HepG2 (cell line): Measurements from ENCODE around the gene FGA. TPM values are rescaled to one million over a fixed set of nuclear protein-coding genes. Genes with fewer than 3 reads are reported as not detected.

Experiments
- ARNT2 ChIP-seq: sonication (generic); formaldehyde crosslinking; IDR thresholded peaks from 2 replicates; pipeline ENCODE4 v1.8.0; 2022; ENCODE audit warnings: mild to moderate bottlenecking, low read depth, missing genetic modification reagents, moderate library complexity
- ATF2 ChIP-seq: sonication (generic); formaldehyde crosslinking; IDR thresholded peaks from 2 replicates; pipeline ENCODE4 v1.4.0; 2020; ENCODE audit warnings: missing genetic modification reagents
- ATF7-NPFF ChIP-seq: sonication (generic); formaldehyde crosslinking; IDR thresholded peaks from 2 replicates; pipeline ENCODE4 v1.8.1; 2023; ENCODE audit warnings: mild to moderate bottlenecking, low read depth, missing genetic modification reagents, moderate library complexity
- DPF2 ChIP-seq: sonication (generic); formaldehyde crosslinking; IDR thresholded peaks from 2 replicates; pipeline ENCODE4 v1.4.0; 2020; ENCODE audit warnings: mild to moderate bottlenecking, low read depth, missing genetic modification reagents, borderline replicate concordance
- NFATC3 ChIP-seq: sonication (generic); formaldehyde crosslinking; IDR thresholded peaks from 2 replicates; pipeline ENCODE4 v1.5.1; 2020; ENCODE audit warnings: mild to moderate bottlenecking, missing genetic modification reagents
- NFIC ChIP-seq: IDR thresholded peaks from 2 replicates; pipeline ENCODE4 v1.6.1; 2012; ENCODE audit warnings: mild to moderate bottlenecking, low read length, inconsistent platforms
- NFKBIZ ChIP-seq: IDR thresholded peaks from 2 replicates; pipeline ENCODE4 v1.6.1; 2018; ENCODE audit warnings: missing genetic modification reagents, missing compliant biosample characterization
- NR3C1 ChIP-seq: sonication (generic); formaldehyde crosslinking; IDR thresholded peaks from 2 replicates; pipeline ENCODE4 v1.4.0; 2020; ENCODE audit warnings: missing genetic modification reagents
- PHF20 ChIP-seq: sonication (generic); formaldehyde crosslinking; IDR thresholded peaks from 2 replicates; pipeline ENCODE4 v1.5.0; 2020; ENCODE audit warnings: mild to moderate bottlenecking, missing genetic modification reagents
- PRDM10 ChIP-seq: sonication (generic); formaldehyde crosslinking; IDR thresholded peaks from 2 replicates; pipeline ENCODE4 v1.4.0; 2020; ENCODE audit warnings: low read depth, missing genetic modification reagents
- RAD21 ChIP-seq: fragments of 450-650 bp; formaldehyde crosslinking; IDR thresholded peaks from 2 replicates; pipeline ENCODE4 v1.5.0; 2020; ENCODE audit warnings: mild to moderate bottlenecking
- RCOR2 ChIP-seq: IDR thresholded peaks from 2 replicates; pipeline ENCODE4 v1.6.1; 2016; ENCODE audit warnings: missing biosample characterization, missing genetic modification reagents
- RFX5 ChIP-seq: IDR thresholded peaks from 2 replicates; pipeline ENCODE4 v1.6.1; 2011; ENCODE audit warnings: low read depth, low read length, improper control_type of control experiment
- SIX4 ChIP-seq: sonication (generic); formaldehyde crosslinking; IDR thresholded peaks from 2 replicates; pipeline ENCODE4 v1.4.0; 2020; ENCODE audit warnings: missing genetic modification reagents
- SPEN ChIP-seq: sonication (generic); formaldehyde crosslinking; IDR thresholded peaks from 2 replicates; pipeline ENCODE4 v1.5.1; 2020; ENCODE audit warnings: low read depth, mild to moderate bottlenecking, missing genetic modification reagents
- THAP7 ChIP-seq: sonication (generic); formaldehyde crosslinking; IDR thresholded peaks from 2 replicates; pipeline ENCODE4 v1.8.1; 2023; ENCODE audit warnings: mild to moderate bottlenecking, missing genetic modification reagents
- ZNF124 ChIP-seq: sonication (generic); formaldehyde crosslinking; IDR thresholded peaks from 2 replicates; pipeline ENCODE4 v1.4.0; 2020; ENCODE audit warnings: missing genetic modification reagents
- ZNF274 ChIP-seq: sonication (generic); formaldehyde crosslinking; IDR thresholded peaks from 2 replicates; pipeline ENCODE4 v1.5.1; 2020; ENCODE audit warnings: mild to moderate bottlenecking, missing genetic modification reagents
- ZNF33B ChIP-seq: sonication (generic); formaldehyde crosslinking; IDR thresholded peaks from 2 replicates; pipeline ENCODE4 v1.5.1; 2020; ENCODE audit warnings: mild to moderate bottlenecking, missing genetic modification reagents
- ZNF557 ChIP-seq: sonication (generic); formaldehyde crosslinking; IDR thresholded peaks from 2 replicates; pipeline ENCODE4 v1.4.0; 2020; ENCODE audit warnings: missing genetic modification reagents
- ZNF562 ChIP-seq: sonication (generic); formaldehyde crosslinking; IDR thresholded peaks from 2 replicates; pipeline ENCODE4 v1.8.0; 2022; ENCODE audit warnings: missing genetic modification reagents, borderline replicate concordance
- ZNF576 ChIP-seq: sonication (generic); formaldehyde crosslinking; IDR thresholded peaks from 2 replicates; pipeline ENCODE4 v1.4.0; 2020; ENCODE audit warnings: mild to moderate bottlenecking, missing genetic modification reagents
- ZNF580 ChIP-seq: IDR thresholded peaks from 2 replicates; pipeline ENCODE4 v1.6.1; 2016; ENCODE audit warnings: low read depth, borderline replicate concordance
- ZNF75D ChIP-seq: sonication (generic); formaldehyde crosslinking; IDR thresholded peaks from 2 replicates; pipeline ENCODE4 v1.8.1; 2023; ENCODE audit warnings: missing genetic modification reagents, mild to moderate bottlenecking, borderline replicate concordance
- ZNF777 ChIP-seq: sonication (generic); formaldehyde crosslinking; IDR thresholded peaks from 2 replicates; pipeline ENCODE4 v1.4.0; 2020; ENCODE audit warnings: missing genetic modification reagents
- ZNF782 ChIP-seq: sonication (generic); formaldehyde crosslinking; IDR thresholded peaks from 2 replicates; pipeline ENCODE4 v1.4.0; 2020; ENCODE audit warnings: missing genetic modification reagents, mild to moderate bottlenecking, borderline replicate concordance
- ZNF850 ChIP-seq: sonication (generic); formaldehyde crosslinking; conservative IDR thresholded peaks from 2 replicates; pipeline ENCODE4 v1.9.0; 2021; ENCODE audit warnings: mild to moderate bottlenecking, missing genetic modification reagents
- polyA plus RNA-seq, 8 experiments: library from polyadenylated mRNA; depleted of rRNA in 3 of 8; stranded (reverse) in 7 of 8; unstranded in 1 of 8; fragments of >200 nt; fragmentation: Illumina TruSeq in 4 of 8; extraction: Trizol in 4 of 8; gene quantifications; 2 replicates each; pipeline versions ENCODE4 v1.2.1 to v1.2.3, GENCODE V29; 2011 to 2016; ENCODE audit warnings: low read depth in 4 of 8, missing spikeins in 1 of 8, mixed read lengths in 1 of 8; ENCODE audit not compliant: insufficient read depth in 1 of 8
- total RNA-seq, 5 experiments: library from RNA; depleted of rRNA; stranded (reverse); fragments of >200 nt; fragmentation: Illumina TruSeq; extraction: Trizol; gene quantifications; 2 replicates each; pipeline ENCODE4 v1.2.3, GENCODE V29; 2016; ENCODE audit warnings: low read depth in 1 of 5

FGA gene
- total and polyA plus RNA-seq, 2 of the 13 experiments (the other 11 are each of a cell fraction or from before 2014, with no cell fraction given): 640 to 1,523 TPM

- TF ChIP-seq SIX4 (CRISPR knock-in tag): no peak
- no peak for TF ChIP-seq NFATC3 (CRISPR knock-in tag)
- TF ChIP-seq ZNF33B (CRISPR knock-in tag): no peak
- no peak for TF ChIP-seq PHF20 (CRISPR knock-in tag)
- no peak; the same call in 1 of the 2 replicates for TF ChIP-seq NFIC
- 0 out of 2 replicates have a peak, but pooled peaks have one; percentile 48 for TF ChIP-seq PRDM10 (CRISPR knock-in tag)
- no peak for TF ChIP-seq ZNF782 (CRISPR knock-in tag)
- no peak for TF ChIP-seq ZNF557 (CRISPR knock-in tag)
- no peak for TF ChIP-seq ZNF274 (CRISPR knock-in tag)
- TF ChIP-seq ZNF850: no peak
- TF ChIP-seq NR3C1 (CRISPR knock-in tag): no peak
- no peak for TF ChIP-seq ZNF777
- TF ChIP-seq RFX5: no peak
- 0 out of 2 replicates have a peak, but pooled peaks have one; percentile 22 for TF ChIP-seq NFKBIZ
- no peak for TF ChIP-seq ZNF576 (CRISPR knock-in tag)
- no peak for TF ChIP-seq ATF2
- no peak for TF ChIP-seq SPEN
- no peak for TF ChIP-seq RCOR2
- TF ChIP-seq ATF7-NPFF (CRISPR knock-in tag): no peak
- TF ChIP-seq RAD21 (CRISPR knock-in tag): peak; percentile 94
- no peak for TF ChIP-seq ZNF75D (CRISPR knock-in tag)
- no peak for TF ChIP-seq ZNF124 (CRISPR knock-in tag)
- TF ChIP-seq ZNF562: no peak
- no peak for TF ChIP-seq ARNT2
- no peak for TF ChIP-seq ZNF580 (CRISPR knock-in tag)
- no peak for TF ChIP-seq DPF2 (CRISPR knock-in tag)
- TF ChIP-seq THAP7 (CRISPR knock-in tag): no peak
These were observed 28.3 kb upstream of the FGA start (continued) for GRCh38 chr4:154618708-154619315.
